Measurements from ENCODE around the gene FGFBP2. TPM values are rescaled to one million over a fixed set of nuclear protein-coding genes. Genes with fewer than 3 reads are reported as not detected.

FGFBP2 gene
- total RNA-seq, 6 experiments from 2014 or later = 0.29 to 1.4 (median 0.92) TPM; not detected in 3

GRCh38 chr4:15928883-15929282 lies 34.1 kb downstream of the FGFBP2 start:
- no peak overlapping the region for H3K4me3 ChIP-seq
- ATAC-seq (no peak), DNase-seq (no peak)
- no peaks in the 10 kb centered on the region for H3K4me1 ChIP-seq
- no peaks in the 10 kb centered on the region for H3K36me3 ChIP-seq
- 44% methylated on average over 4 of the region's 5 CpGs for WGBS (ENCODE audit: insufficient coverage, low coverage, low lambda C conversion rate, missing lambda C conversion rate)
- H3K9me3 ChIP-seq = no peaks in the 10 kb centered on the region
- intact Hi-C loops (cut with DNase I) = no loop called here
- H3K27ac ChIP-seq = no peak overlapping the region
- TF ChIP-seq, protein P1, sequence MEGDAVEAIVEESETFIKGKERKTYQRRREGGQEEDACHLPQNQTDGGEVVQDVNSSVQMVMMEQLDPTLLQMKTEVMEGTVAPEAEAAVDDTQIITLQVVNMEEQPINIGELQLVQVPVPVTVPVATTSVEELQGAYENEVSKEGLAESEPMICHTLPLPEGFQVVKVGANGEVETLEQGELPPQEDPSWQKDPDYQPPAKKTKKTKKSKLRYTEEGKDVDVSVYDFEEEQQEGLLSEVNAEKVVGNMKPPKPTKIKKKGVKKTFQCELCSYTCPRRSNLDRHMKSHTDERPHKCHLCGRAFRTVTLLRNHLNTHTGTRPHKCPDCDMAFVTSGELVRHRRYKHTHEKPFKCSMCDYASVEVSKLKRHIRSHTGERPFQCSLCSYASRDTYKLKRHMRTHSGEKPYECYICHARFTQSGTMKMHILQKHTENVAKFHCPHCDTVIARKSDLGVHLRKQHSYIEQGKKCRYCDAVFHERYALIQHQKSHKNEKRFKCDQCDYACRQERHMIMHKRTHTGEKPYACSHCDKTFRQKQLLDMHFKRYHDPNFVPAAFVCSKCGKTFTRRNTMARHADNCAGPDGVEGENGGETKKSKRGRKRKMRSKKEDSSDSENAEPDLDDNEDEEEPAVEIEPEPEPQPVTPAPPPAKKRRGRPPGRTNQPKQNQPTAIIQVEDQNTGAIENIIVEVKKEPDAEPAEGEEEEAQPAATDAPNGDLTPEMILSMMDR (IDR thresholded peaks at IDR 0.05) = no peak
- no peak for TF ChIP-seq POLR2A (IDR thresholded peaks at IDR 0.05)
- no peaks in the 10 kb centered on the region for H3K27me3 ChIP-seq

GRCh38 chr4:15926486-15926885 lies 36.5 kb downstream of the FGFBP2 start:
- no peak for TF ChIP-seq POLR2A (IDR thresholded peaks at IDR 0.05)
- TF ChIP-seq, protein P1 (IDR thresholded peaks at IDR 0.05) = no peak
- Histone ChIP-seq H3K9me3 (no peaks in the 10 kb centered on the region), H3K4me1 (no peaks in the 10 kb centered on the region), H3K27ac (no peak overlapping the region), H3K36me3 (no peaks in the 10 kb centered on the region), H3K4me3 (no peak overlapping the region), H3K27me3 (no peaks in the 10 kb centered on the region)
- intact Hi-C loops (cut with DNase I) = no loop called here
- DNase-seq = no peak
- 63% methylated on average over 7 of the region's 7 CpGs for WGBS (ENCODE audit: insufficient coverage, low coverage, low lambda C conversion rate, missing lambda C conversion rate)
- no peak for ATAC-seq

- DNase-seq = no peak
- H3K9me3 ChIP-seq = no peaks in the 10 kb centered on the region
- H3K27me3 ChIP-seq = no peaks in the 10 kb centered on the region
- no peaks in the 10 kb centered on the region for H3K36me3 ChIP-seq
- intact Hi-C loops (cut with DNase I) = no loop called here
- no peak overlapping the region for H3K4me3 ChIP-seq
- H3K4me1 ChIP-seq = no peaks in the 10 kb centered on the region
- no peak overlapping the region for H3K27ac ChIP-seq
- no peak for TF ChIP-seq POLR2A (IDR thresholded peaks at IDR 0.05)
- TF ChIP-seq, protein P1 (IDR thresholded peaks at IDR 0.05) = no peak
- WGBS (ENCODE audit: insufficient coverage, low coverage, low lambda C conversion rate, missing lambda C conversion rate) = 62% methylated on average over 2 of the region's 3 CpGs
- ATAC-seq = no peak
Measured at GRCh38 chr4:15925830-15926229, 37.1 kb downstream of the FGFBP2 start.

DNA sequence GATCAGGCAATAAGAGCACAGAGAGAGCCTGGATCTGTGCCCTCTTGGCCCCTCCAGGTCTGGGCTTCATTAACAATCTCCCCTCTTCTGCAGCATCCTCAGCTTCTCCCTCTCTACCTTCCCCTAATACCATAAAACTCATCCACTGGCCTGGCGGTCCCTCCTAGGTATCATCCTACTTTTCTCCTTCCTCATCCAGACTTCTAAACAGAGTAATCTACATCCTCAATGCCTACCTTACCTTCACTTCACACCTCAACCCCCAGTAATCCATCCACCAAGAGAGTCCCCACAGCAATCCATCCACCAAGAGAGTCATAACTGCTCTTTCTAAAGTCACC lies 41.4 kb downstream of the FGFBP2 start:
- H3K27me3 ChIP-seq = no peaks in the 10 kb centered on the region
- DNase-seq = no peak
- WGBS (ENCODE audit: insufficient coverage, low coverage, low lambda C conversion rate, missing lambda C conversion rate) = 86% methylated on average over 1 of the region's 1 CpG

More for the DNA sequence above, 41.4 kb downstream of the FGFBP2 start:
- Histone ChIP-seq H3K4me3 (no peak overlapping the region), H3K4me1 (no peaks in the 10 kb centered on the region), H3K36me3 (no peaks in the 10 kb centered on the region), H3K27ac (no peak overlapping the region), H3K9me3 (no peaks in the 10 kb centered on the region)
- intact Hi-C loops (cut with DNase I) = no loop called here
- TF ChIP-seq POLR2A (IDR thresholded peaks at IDR 0.05) = no peak
- TF ChIP-seq, protein P1 (IDR thresholded peaks at IDR 0.05) = no peak
- no peak for ATAC-seq
